Measurements from ENCODE around the gene HID1.

GRCh38 chr17:74922694-74923537 is 49.6 kb downstream of the HID1 start, which contains the start of gene USH1G:
- TF ChIP-seq CTCF (IDR thresholded peaks at IDR 0.05) (no peak), POLR2A (IDR thresholded peaks at IDR 0.05) (no peak)
